Activated CD8-positive, alpha-beta T cell treated with anti-CD3 and anti-CD28 coated beads for 36 hours (primary cell): ENCODE data around the gene CASTOR1. TPM values are rescaled to one million over a fixed set of nuclear protein-coding genes. Genes with fewer than 3 reads are reported as not detected.

Experiments used
- ATAC-seq: fragments of 200-7000 bp; cut with Tn5 transposase; one replicate; pipeline ENCODE4 v1.10.0; 2021; ENCODE audit warnings: mild to moderate bottlenecking, moderate library complexity
- CTCF ChIA-PET: fragments of 350-600 bp; sonication (Branson Sonifier 250); formaldehyde crosslinking; loops from one replicate; lab custom pipeline; 2021; ENCODE audit warnings: antibody characterized with exemption; lab: Charles Lee
- POLR2A ChIA-PET: fragments of 350-600 bp; sonication (Branson Sonifier 250); formaldehyde crosslinking; loops from one replicate; lab custom pipeline; 2021; ENCODE audit warnings: antibody characterized with exemption; lab: Charles Lee
- DNase-seq: peaks from one replicate; pipeline ENCODE4 v3.0.0-alpha.2; 2020
- H3K27ac Mint-ChIP-seq: one replicate; pipeline ENCODE4 v1.8.0; 2021; ENCODE audit warnings: mild to moderate bottlenecking, mixed read lengths
- H3K27me3 Mint-ChIP-seq: one replicate; pipeline ENCODE4 v1.8.0; 2021; ENCODE audit warnings: mixed read lengths
- H3K36me3 Mint-ChIP-seq: one replicate; pipeline ENCODE4 v1.8.0; 2021; ENCODE audit warnings: low read depth, mixed read lengths
- H3K4me1 Mint-ChIP-seq: one replicate; pipeline ENCODE4 v1.8.0; 2021; ENCODE audit warnings: low read depth, mixed read lengths
- H3K4me3 Mint-ChIP-seq: one replicate; pipeline ENCODE4 v1.8.0; 2021; ENCODE audit warnings: mild to moderate bottlenecking, moderate library complexity, mixed read lengths
- H3K9me3 Mint-ChIP-seq: one replicate; pipeline ENCODE4 v1.8.0; 2021; ENCODE audit warnings: mixed read lengths
- CTCF ChIP-seq: fragments of 200-600 bp; IDR thresholded peaks from one replicate; pipeline ENCODE4 v1.8.0; 2022; ENCODE audit warnings: antibody characterized with exemption, mild to moderate bottlenecking
- intact Hi-C: fragments of 100-400 bp; cut with micrococcal nuclease; formaldehyde crosslinking; loops from one replicate; pipeline ENCODE4 v1.10.0; 2022
- total RNA-seq, 2 experiments: library from RNA; stranded (reverse); gene quantifications; one replicate each; pipeline ENCODE4 v1.2.3, GENCODE V29; 2021

The CASTOR1 gene
- total RNA-seq, 2 experiments from 2014 or later, result 4.2 to 5.1 TPM

- intact Hi-C loops, result no loop called here
- ChIA-PET POLR2A (interaction anchor here (0.9 to 1.9 kb wide), 6 partner anchors 9 to 57 kb away, joined by 3 to 7 read pairs (median 4); partner anchors contain the start of gene CASTOR1), CTCF (interaction anchor here (0.9 to 2.2 kb wide), 6 partner anchors 14 to 57 kb away, joined by 3 to 13 read pairs (median 4); partner anchors contain the start of gene SF3A1)
- Mint-ChIP-seq H3K4me3 (no peak overlapping the region), H3K27me3 (no peaks in the 10 kb centered on the region), H3K36me3 (peaks cover 69% of the 10 kb centered on the region), H3K9me3 (no peaks in the 10 kb centered on the region), H3K4me1 (peaks cover 27% of the 10 kb centered on the region), H3K27ac (peak overlapping the region; percentile 76)
- no peak for ATAC-seq
- TF ChIP-seq CTCF, result no peak
- DNase-seq, result no peak
These were observed 45.9 kb upstream of the CASTOR1 start for GRCh38 chr22:30335236-30335635.

- intact Hi-C loops, result no loop called here
- CTCF ChIA-PET, result interaction anchor here (1.1 to 2.2 kb wide), 3 partner anchors 22 to 54 kb away, joined by 3 to 13 read pairs (median 4); partner anchors contain the start of gene SF3A1
- Mint-ChIP-seq H3K9me3 (no peaks in the 10 kb centered on the region), H3K36me3 (peaks cover 68% of the 10 kb centered on the region), H3K27me3 (no peaks in the 10 kb centered on the region), H3K27ac (peak overlapping the region; percentile 76), H3K4me3 (no peak overlapping the region), H3K4me1 (peaks cover 27% of the 10 kb centered on the region)
- DNase-seq (no peak), ATAC-seq (no peak)
- POLR2A ChIA-PET, result interaction anchor here (0.9 to 1.9 kb wide), 5 partner anchors 9 to 45 kb away, joined by 3 to 7 read pairs (median 5); partner anchors contain the start of gene CASTOR1
- TF ChIP-seq CTCF, result no peak
These were observed 45.3 kb upstream of the CASTOR1 start for GRCh38 chr22:30334646-30335045.

GRCh38 chr22:30333707-30334087 is 44.4 kb upstream of the CASTOR1 start:
- TF ChIP-seq CTCF, result no peak
- POLR2A ChIA-PET, result interaction anchor here (1.6 kb wide), 1 partner anchor 43 kb away, joined by 4 read pairs; no protein-coding TSS in a partner anchor
- Mint-ChIP-seq H3K4me3 (no peak overlapping the region), H3K9me3 (no peaks in the 10 kb centered on the region), H3K27me3 (no peaks in the 10 kb centered on the region), H3K36me3 (peaks cover 64% of the 10 kb centered on the region), H3K4me1 (peaks cover 27% of the 10 kb centered on the region), H3K27ac (peak overlapping the region; percentile 70)
- DNase-seq (peak; percentile 41), ATAC-seq (peak; percentile 50)
- CTCF ChIA-PET, result no interaction called here
- intact Hi-C loops, result no loop called here

GRCh38 chr22:30332994-30333706 is 43.8 kb upstream of the CASTOR1 start:
- intact Hi-C loops, result no loop called here
- Mint-ChIP-seq H3K9me3 (no peaks in the 10 kb centered on the region), H3K27ac (peak overlapping the region; percentile 70), H3K4me1 (peaks cover 27% of the 10 kb centered on the region), H3K36me3 (peaks cover 61% of the 10 kb centered on the region), H3K27me3 (no peaks in the 10 kb centered on the region), H3K4me3 (no peak overlapping the region)
- DNase-seq (no peak), ATAC-seq (peak; percentile 37)
- no peak for TF ChIP-seq CTCF
- CTCF ChIA-PET, result interaction anchor here (1.1 to 1.2 kb wide), 2 partner anchors 45 to 46 kb away, joined by 4 to 7 read pairs; no protein-coding TSS in a partner anchor
- POLR2A ChIA-PET, result interaction anchor here (1.2 to 1.6 kb wide), 2 partner anchors 42 to 68 kb away, joined by 3 to 4 read pairs; no protein-coding TSS in a partner anchor

GRCh38 chr22:30332551-30332950 is 43.2 kb upstream of the CASTOR1 start:
- POLR2A ChIA-PET, result interaction anchor here (1.2 to 1.6 kb wide), 2 partner anchors 42 to 67 kb away, joined by 3 to 4 read pairs; no protein-coding TSS in a partner anchor
- peaks cover 55% of the 10 kb centered on the region for H3K36me3 Mint-ChIP-seq
- H3K9me3 Mint-ChIP-seq, result no peaks in the 10 kb centered on the region
- H3K27ac Mint-ChIP-seq, result peak overlapping the region; percentile 70
- peaks cover 32% of the 10 kb centered on the region for H3K4me1 Mint-ChIP-seq
- no peak for ATAC-seq
- no peak for TF ChIP-seq CTCF
- CTCF ChIA-PET, result interaction anchor here (1.1 to 1.2 kb wide), 3 partner anchors 44 to 69 kb away, joined by 3 to 7 read pairs (median 4); no protein-coding TSS in a partner anchor
- no peak overlapping the region for H3K4me3 Mint-ChIP-seq
- no peaks in the 10 kb centered on the region for H3K27me3 Mint-ChIP-seq
- no peak for DNase-seq
- intact Hi-C loops, result no loop called here
